Measurements from ENCODE around the gene OR5H1. TPM values are rescaled to one million over a fixed set of nuclear protein-coding genes. Genes with fewer than 3 reads are reported as not detected.
"Not testable (repeated sequence)": the region's sequence is repeated elsewhere in the genome, so short reads cannot be mapped to it uniquely, and the experiment has no call there.

Gene OR5H1
- total and polyA plus RNA-seq, 2 of the 4 experiments (the other 2 are of a cell fraction), result not detected

- H3K23ac ChIP-seq (ENCODE audit: low read depth, low read length); H4K20me1 ChIP-seq (ENCODE audit: insufficient read depth, low read length); H3K9me1 ChIP-seq (ENCODE audit: insufficient read depth, low read length); in situ Hi-C loops (cut with MboI; ENCODE audit: low sequenced_read_pairs); H2BK15ac ChIP-seq (ENCODE audit: low read depth, low read length); CTCF ChIA-PET; H4K8ac ChIP-seq (ENCODE audit: low read depth in 2 of 2, low read length in 2 of 2); H2BK5ac ChIP-seq (ENCODE audit: low read depth, low read length, poor library complexity, severe bottlenecking); BruUV-seq (replicated peaks); H3K4me2 ChIP-seq (ENCODE audit: low read depth, low read length); H3K36me3 ChIP-seq (ENCODE audit: control insufficient read depth, insufficient read depth, low read length); DNase-seq; H3K4me3 ChIP-seq (ENCODE audit: insufficient read depth, low read depth, low read length); H2BK20ac ChIP-seq (ENCODE audit: low read depth, low read length); H2AK9ac ChIP-seq (replicated peaks; ENCODE audit: low read depth, low read length, poor library complexity); intact Hi-C loops (cut with micrococcal nuclease); H3K18ac ChIP-seq (ENCODE audit: low read depth, low read length); H3K27ac ChIP-seq (ENCODE audit: insufficient read depth, low read length); H3K79me1 ChIP-seq (ENCODE audit: low read depth in 1 of 2, low read length in 2 of 2); H4K5ac ChIP-seq (ENCODE audit: low read depth, low read length); H3K9ac ChIP-seq (ENCODE audit: low read depth, low read length); H3K14ac ChIP-seq (replicated peaks; ENCODE audit: low read depth, low read length); H3K56ac ChIP-seq (ENCODE audit: extremely low read depth, insufficient read depth, low read length); H2AFZ ChIP-seq (replicated peaks; ENCODE audit: low read length, poor library complexity); ATAC-seq (ENCODE audit: low read depth); H3K4ac ChIP-seq (ENCODE audit: low read depth, low read length); H3K9me3 ChIP-seq (ENCODE audit: control insufficient read depth, insufficient read depth, low read length); H3K27me3 ChIP-seq (ENCODE audit: control insufficient read depth, insufficient read depth, low read length); H2AK5ac ChIP-seq (ENCODE audit: low read depth, low read length); H3K4me1 ChIP-seq (ENCODE audit: control insufficient read depth, insufficient read depth, low read length); dilution Hi-C loops (cut with HindIII; ENCODE audit: low sequenced_read_pairs, unreplicated experiment); POLR2A ChIA-PET (ENCODE audit: unreplicated experiment); H2BK120ac ChIP-seq (ENCODE audit: low read depth, low read length); H4K91ac ChIP-seq (ENCODE audit: insufficient read depth, low read depth, low read length): not testable (repeated sequence)
- no CpG with 5 or more reads among the region's 4 CpGs for WGBS, 2 experiments (ENCODE audit: extremely low coverage in 2 of 2, insufficient read length in 1 of 2)
Observed at GRCh38 chr3:98149456-98149855, 18.9 kb downstream of the OR5H1 start.
